ENCODE results near the gene SLC25A1. TPM values are rescaled to one million over a fixed set of nuclear protein-coding genes. Genes with fewer than 3 reads are reported as not detected.

SLC25A1 gene
- polyA plus RNA-seq, 5 donors = 38.3 to 83.2 (median 45.6) TPM

DNA sequence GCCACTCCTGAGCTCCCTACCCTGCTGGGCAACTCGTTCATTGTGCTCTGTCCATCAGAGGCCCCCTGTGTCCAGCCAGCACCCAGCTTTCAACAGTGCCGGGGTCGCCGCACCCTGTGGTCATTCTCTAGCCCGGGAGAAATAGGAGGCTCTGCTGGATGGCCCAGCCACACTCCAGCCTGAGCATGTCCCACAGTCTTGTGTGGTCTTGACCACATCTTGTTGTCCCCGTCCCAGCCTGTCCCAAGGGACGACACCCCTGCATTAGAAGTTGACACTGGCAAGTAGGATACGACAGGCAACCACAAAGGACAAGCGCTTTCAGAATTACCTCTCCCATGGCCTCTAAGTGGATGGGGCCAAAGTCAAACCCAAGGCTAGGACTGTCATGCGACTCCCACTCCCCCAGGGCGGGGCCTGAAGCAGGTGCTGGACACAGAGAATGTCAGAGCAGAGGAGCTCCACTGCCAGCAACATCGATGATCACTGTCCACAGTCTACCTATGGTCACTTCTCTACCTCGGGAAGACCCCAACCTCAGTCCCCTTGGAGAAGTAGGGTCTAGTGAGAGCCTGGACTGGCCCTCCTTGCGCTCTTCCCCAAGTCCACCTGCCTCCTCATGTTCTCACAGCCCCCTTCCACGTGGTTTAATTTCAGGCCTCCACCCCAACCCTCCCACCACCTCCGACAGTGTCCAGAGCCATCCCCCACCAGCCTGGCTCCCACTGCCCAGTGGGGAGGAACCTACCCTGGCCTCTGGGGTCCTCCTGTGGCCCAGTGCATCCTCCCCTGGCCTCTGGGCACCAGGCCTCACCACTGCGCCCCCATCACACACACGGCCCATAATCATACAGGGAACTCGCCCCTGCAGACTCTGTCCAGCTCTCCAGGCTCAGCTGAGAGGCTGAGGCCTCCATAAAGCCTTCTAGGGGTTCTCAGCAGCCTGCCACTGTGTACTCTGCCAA, 51.9 kb downstream of the SLC25A1 start:
- no peak for DNase-seq

Other genes with a start within 250 kb of the SLC25A1 start
- gene PRODH, start 242.4 kb downstream of the SLC25A1 start, polyA plus RNA-seq (ENCODE audit: insufficient read depth in 1 of 5, insufficient read length in 5 of 5, low replicate concordance in 1 of 5) = 10 to 100 TPM; 20.3 to 73.4 (median 48.3) TPM
- gene DGCR2, start 56.3 kb downstream of the SLC25A1 start, polyA plus RNA-seq (ENCODE audit: insufficient read depth in 1 of 5, insufficient read length in 5 of 5, low replicate concordance in 1 of 5) = 10 to 100 TPM; 58.4 to 79.1 (median 59.9) TPM
- gene TSSK2, start 47.4 kb downstream of the SLC25A1 start, polyA plus RNA-seq (ENCODE audit: insufficient read depth in 1 of 5, insufficient read length in 5 of 5, low replicate concordance in 1 of 5) = under 1 TPM in 3 of 5 donors, not detected in 2; 0.35 to 0.44 (median 0.37) TPM
- gene ESS2, start 34.1 kb downstream of the SLC25A1 start, polyA plus RNA-seq (ENCODE audit: insufficient read depth in 1 of 5, insufficient read length in 5 of 5, low replicate concordance in 1 of 5) = 10 to 100 TPM; 11.7 to 20.3 (median 13.0) TPM
- not detected for gene GSC2, start 28.4 kb downstream of the SLC25A1 start, polyA plus RNA-seq (ENCODE audit: insufficient read depth in 1 of 5, insufficient read length in 5 of 5, low replicate concordance in 1 of 5)
- gene CLTCL1, start 113.0 kb upstream of the SLC25A1 start, polyA plus RNA-seq (ENCODE audit: insufficient read depth in 1 of 5, insufficient read length in 5 of 5, low replicate concordance in 1 of 5) = 10 to 100 TPM in 1 of 5 donors, 1 to 10 TPM in 4; 7.4 to 10.2 (median 9.0) TPM

All from right lung (tissue), 5 donors.